Neural crest cell (in vitro differentiated cells): Measurements from ENCODE around the gene SNX21. TPM values are rescaled to one million over a fixed set of nuclear protein-coding genes. Genes with fewer than 3 reads are reported as not detected.

Experiments
- DNase-seq: peaks from one replicate; pipeline ENCODE4 v3.0.0; 2021; ENCODE audit warnings: low read depth, mixed read lengths, low spot score
- H3K27ac Mint-ChIP-seq: one replicate; pipeline ENCODE4 v1.8.0; 2021; ENCODE audit warnings: mild to moderate bottlenecking, mixed read lengths; ENCODE audit not compliant: unreplicated experiment
- H3K27me3 Mint-ChIP-seq: 2 replicates; pipeline ENCODE4 v1.8.0; 2021; ENCODE audit warnings: low read depth, mild to moderate bottlenecking, mixed read lengths
- H3K36me3 Mint-ChIP-seq: 2 replicates; pipeline ENCODE4 v1.8.0; 2021; ENCODE audit warnings: low read depth, mild to moderate bottlenecking, mixed read lengths
- H3K4me1 Mint-ChIP-seq: 2 replicates; pipeline ENCODE4 v1.8.0; 2021; ENCODE audit warnings: mixed read lengths
- H3K4me3 Mint-ChIP-seq: one replicate; pipeline ENCODE4 v1.8.0; 2021; ENCODE audit warnings: mild to moderate bottlenecking, mixed read lengths
- H3K9me3 Mint-ChIP-seq: 2 replicates; pipeline ENCODE4 v1.8.0; 2021; ENCODE audit warnings: mixed read lengths
- total RNA-seq: library from RNA; stranded (reverse); gene quantifications from 2 replicates; pipeline ENCODE4 v1.2.1, GENCODE V29; 2021
- TF ChIP-seq, protein P1 (sequence below): fragments of 200-600 bp; sonication (generic); conservative IDR thresholded peaks from 2 replicates; pipeline ENCODE4 v1.5.0; 2021; ENCODE audit warnings: antibody characterized with exemption, mild to moderate bottlenecking

Gene SNX21
- total RNA-seq, 1 donor from 2014 or later = 16.8 TPM

DNA sequence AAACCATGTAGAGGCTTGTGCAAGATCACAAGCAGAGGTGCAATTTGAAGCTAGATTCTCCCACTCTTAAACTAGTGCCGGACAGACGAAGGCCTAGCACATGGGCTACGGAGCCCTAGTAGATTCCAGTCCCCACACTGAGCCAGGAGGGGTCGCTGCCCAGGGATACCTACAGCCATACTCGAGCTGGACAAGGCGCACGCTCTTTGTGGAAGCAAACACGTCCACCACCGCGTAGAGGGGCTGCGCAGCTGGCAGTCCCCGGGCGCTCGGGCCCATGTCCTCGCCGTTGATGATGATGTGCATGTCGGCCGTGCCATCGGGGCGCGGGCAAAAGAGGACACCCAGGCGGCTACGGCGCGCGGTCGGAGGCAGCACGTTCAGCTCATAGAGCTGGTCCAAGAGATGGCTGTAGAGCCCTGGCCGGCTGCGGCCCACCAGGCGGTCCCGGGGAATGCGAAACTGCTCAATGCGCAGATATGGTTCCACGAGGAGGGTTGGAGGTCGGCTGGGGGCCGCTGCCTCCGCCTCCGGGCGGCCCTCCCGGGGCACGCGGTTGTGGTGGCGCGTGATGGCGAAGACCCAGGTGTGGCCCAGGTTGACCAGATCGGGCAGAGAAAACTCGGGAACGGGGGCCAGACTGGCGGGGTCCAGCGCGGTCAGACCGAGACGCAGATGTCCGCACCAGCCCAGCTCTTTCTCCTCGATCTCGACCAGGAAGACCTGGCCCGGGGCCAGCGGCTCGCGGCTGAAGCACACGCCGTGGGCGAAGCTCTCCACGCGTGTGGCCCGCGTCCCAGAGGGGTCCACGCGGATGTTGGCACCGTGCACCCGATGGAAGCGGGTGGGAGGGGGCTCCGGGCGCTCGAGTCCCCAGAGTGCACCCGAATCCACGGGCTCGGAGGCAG, 56.7 kb downstream of the SNX21 start:
- no peaks in the 10 kb centered on the region for H3K36me3 Mint-ChIP-seq
- peaks cover 24% of the 10 kb centered on the region for H3K4me1 Mint-ChIP-seq
- H3K4me3 Mint-ChIP-seq = peak overlapping the region; percentile 97
- peak; percentile 80 for DNase-seq
- H3K27ac Mint-ChIP-seq = peak overlapping the region; percentile 84
- no peaks in the 10 kb centered on the region for H3K9me3 Mint-ChIP-seq
- TF ChIP-seq, protein P1, sequence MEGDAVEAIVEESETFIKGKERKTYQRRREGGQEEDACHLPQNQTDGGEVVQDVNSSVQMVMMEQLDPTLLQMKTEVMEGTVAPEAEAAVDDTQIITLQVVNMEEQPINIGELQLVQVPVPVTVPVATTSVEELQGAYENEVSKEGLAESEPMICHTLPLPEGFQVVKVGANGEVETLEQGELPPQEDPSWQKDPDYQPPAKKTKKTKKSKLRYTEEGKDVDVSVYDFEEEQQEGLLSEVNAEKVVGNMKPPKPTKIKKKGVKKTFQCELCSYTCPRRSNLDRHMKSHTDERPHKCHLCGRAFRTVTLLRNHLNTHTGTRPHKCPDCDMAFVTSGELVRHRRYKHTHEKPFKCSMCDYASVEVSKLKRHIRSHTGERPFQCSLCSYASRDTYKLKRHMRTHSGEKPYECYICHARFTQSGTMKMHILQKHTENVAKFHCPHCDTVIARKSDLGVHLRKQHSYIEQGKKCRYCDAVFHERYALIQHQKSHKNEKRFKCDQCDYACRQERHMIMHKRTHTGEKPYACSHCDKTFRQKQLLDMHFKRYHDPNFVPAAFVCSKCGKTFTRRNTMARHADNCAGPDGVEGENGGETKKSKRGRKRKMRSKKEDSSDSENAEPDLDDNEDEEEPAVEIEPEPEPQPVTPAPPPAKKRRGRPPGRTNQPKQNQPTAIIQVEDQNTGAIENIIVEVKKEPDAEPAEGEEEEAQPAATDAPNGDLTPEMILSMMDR = peak; percentile 77
- peaks cover 14% of the 10 kb centered on the region for H3K27me3 Mint-ChIP-seq

DNA sequence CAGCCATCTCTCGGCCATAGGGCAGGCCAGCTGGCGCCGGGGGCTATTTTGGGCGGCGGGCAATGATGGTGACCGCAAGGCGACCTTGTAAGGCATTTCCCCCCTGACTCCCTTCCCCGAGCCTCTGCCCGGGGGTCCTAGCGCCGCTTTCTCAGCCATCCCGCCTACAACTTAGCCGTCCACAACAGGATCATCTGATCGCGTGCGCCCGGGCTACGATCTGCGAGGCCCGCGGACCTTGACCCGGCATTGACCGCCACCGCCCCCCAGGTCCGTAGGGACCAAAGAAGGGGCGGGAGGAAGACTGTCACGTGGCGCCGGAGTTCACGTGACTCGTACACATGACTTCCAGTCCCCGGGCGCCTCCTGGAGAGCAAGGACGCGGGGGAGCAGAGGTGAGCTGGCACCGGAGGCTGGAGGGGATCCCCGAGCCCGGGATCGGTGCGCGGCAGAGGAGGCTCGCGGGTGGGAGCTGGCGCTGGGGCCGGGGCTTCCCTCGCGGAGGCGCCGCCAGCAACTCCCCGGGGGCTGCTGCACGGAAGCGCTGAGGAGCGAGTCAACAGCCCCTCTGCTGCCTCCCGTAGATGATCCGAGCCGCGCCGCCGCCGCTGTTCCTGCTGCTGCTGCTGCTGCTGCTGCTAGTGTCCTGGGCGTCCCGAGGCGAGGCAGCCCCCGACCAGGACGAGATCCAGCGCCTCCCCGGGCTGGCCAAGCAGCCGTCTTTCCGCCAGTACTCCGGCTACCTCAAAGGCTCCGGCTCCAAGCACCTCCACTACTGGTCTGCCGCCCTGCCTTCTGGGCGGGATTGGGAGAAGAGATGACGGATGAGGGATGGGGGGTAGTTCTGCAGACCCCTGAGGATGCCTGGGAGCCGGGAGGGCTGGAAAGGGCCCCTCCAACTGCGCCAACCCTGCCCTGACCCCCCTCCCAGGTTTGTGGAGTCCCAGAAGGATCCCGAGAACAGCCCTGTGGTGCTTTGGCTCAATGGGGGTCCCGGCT, 57.7 kb downstream of the SNX21 start, which contains the start of the genes CTSA and NEURL2:
Gene CTSA (plus strand): TSS at position 351 of the 999 bp plus-strand sequence. CDS start 234 bp downstream, at position 585.
Gene NEURL2 (minus strand): TSS at position 224 of the 999 bp plus-strand sequence. CDS start 217 bp downstream, at position 7.
- peak; percentile 83 for DNase-seq
- H3K36me3 Mint-ChIP-seq = no peaks in the 10 kb centered on the region
- H3K4me3 Mint-ChIP-seq = peak within 1 kb of the TSS; percentile 97
- H3K27ac Mint-ChIP-seq = peak within 1 kb of the TSS; percentile 92
- peaks cover 24% of the 10 kb centered on the region for H3K4me1 Mint-ChIP-seq
- H3K9me3 Mint-ChIP-seq = no peaks in the 10 kb centered on the region
- H3K27me3 Mint-ChIP-seq = peaks cover 14% of the 10 kb centered on the region
- TF ChIP-seq, protein P1 = no peak

DNA sequence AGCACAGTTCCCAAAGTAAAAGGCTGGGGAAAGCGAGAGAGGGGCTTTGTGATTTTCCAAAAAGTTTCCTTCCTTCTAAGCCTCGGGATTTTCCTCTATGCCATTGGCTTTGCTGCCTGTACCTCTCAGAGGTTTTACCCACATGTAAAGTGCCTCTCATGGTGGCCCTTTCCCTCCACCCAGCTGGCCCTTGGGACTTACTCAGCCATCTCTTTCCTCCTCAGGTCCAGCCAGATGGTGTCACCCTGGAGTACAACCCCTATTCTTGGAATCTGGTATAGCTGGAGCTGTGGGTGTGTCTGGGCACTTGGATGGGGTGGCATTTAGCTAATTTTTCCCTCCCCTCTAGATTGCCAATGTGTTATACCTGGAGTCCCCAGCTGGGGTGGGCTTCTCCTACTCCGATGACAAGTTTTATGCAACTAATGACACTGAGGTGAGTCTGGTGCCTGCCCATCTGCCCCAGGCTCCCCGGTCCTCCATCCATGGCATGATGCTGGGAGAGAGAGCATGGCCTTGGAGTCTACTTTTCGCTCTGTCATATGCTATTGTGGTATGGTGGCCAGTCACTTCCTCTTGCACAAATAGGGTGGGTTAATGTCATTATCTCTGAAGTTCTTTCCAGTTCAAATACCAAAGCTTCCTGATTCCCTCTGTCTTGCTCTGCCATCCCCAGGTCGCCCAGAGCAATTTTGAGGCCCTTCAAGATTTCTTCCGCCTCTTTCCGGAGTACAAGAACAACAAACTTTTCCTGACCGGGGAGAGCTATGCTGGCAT, 58.6 kb downstream of the SNX21 start:
- Mint-ChIP-seq H3K9me3 (no peaks in the 10 kb centered on the region), H3K36me3 (no peaks in the 10 kb centered on the region), H3K4me3 (peak overlapping the region; percentile 97), H3K27ac (no peak overlapping the region), H3K4me1 (peaks cover 24% of the 10 kb centered on the region), H3K27me3 (peaks cover 14% of the 10 kb centered on the region)
- no peak for DNase-seq
- TF ChIP-seq, protein P1 = peak; percentile 13

Other genes with a start within 250 kb of the SNX21 start
- gene WFDC10A, start 204.1 kb upstream of the SNX21 start, total RNA-seq = not detected in 2 replicates
- not detected in 2 replicates for gene WFDC9, start 202.5 kb upstream of the SNX21 start, total RNA-seq
- gene WFDC11, start 163.6 kb upstream of the SNX21 start, total RNA-seq = not detected in 2 replicates
- gene WFDC13, start 131.8 kb upstream of the SNX21 start, total RNA-seq = not detected in 2 replicates
- gene WFDC10B, start 128.8 kb upstream of the SNX21 start, total RNA-seq = not detected in 2 replicates
- not detected in 2 replicates for gene SPINT4, start 111.5 kb upstream of the SNX21 start, total RNA-seq
- not detected in 2 replicates for gene WFDC3, start 41.9 kb upstream of the SNX21 start, total RNA-seq
- 41.9 and 44.0 TPM in 2 replicates for gene DNTTIP1, start 41.8 kb upstream of the SNX21 start, total RNA-seq
- gene UBE2C, start 21.2 kb upstream of the SNX21 start, total RNA-seq = 202 and 212 TPM in 2 replicates
- gene TNNC2, start 6.5 kb upstream of the SNX21 start, total RNA-seq = not detected in 2 replicates
- gene ACOT8, start 23.6 kb downstream of the SNX21 start, total RNA-seq = 14.5 and 15.3 TPM in 2 replicates
- gene ZSWIM3, start 23.8 kb downstream of the SNX21 start, total RNA-seq = 4.5 and 4.8 TPM in 2 replicates
- 16.6 and 17.0 TPM in 2 replicates for gene ZSWIM1, start 47.4 kb downstream of the SNX21 start, total RNA-seq
- 0.41 and 2.2 TPM in 2 replicates for gene SPATA25, start 53.8 kb downstream of the SNX21 start, total RNA-seq
- 3.3 and 3.5 TPM in 2 replicates for gene NEURL2, start 57.4 kb downstream of the SNX21 start, total RNA-seq
- gene CTSA, start 57.5 kb downstream of the SNX21 start, total RNA-seq = 49.7 and 55.3 TPM in 2 replicates
- 56.6 and 61.0 TPM in 2 replicates for gene PLTP, start 78.4 kb downstream of the SNX21 start, total RNA-seq
- 36.4 and 36.5 TPM in 2 replicates for gene PCIF1, start 100.9 kb downstream of the SNX21 start, total RNA-seq
- 24.8 and 24.9 TPM in 2 replicates for gene ZNF335, start 138.4 kb downstream of the SNX21 start, total RNA-seq
- gene MMP9, start 175.1 kb downstream of the SNX21 start, total RNA-seq = not detected in 2 replicates
- gene SLC12A5, start 195.4 kb downstream of the SNX21 start, total RNA-seq = 9.6 and 10.0 TPM in 2 replicates